SK-N-SH (cell line): ENCODE measurements around the gene RBM7. TPM values are rescaled to one million over a fixed set of nuclear protein-coding genes. Genes with fewer than 3 reads are reported as not detected.

Source experiments
- CTCF ChIA-PET: fragments of 300-600, 350-600 bp; formaldehyde crosslinking; extraction: SDS; loops from one replicate; lab custom pipeline; 2021; lab: Yijun Ruan, JAX
- POLR2A ChIA-PET: fragments of 350-600 bp; sonication (Branson Sonifier 250); formaldehyde crosslinking; extraction: SDS; loops from one replicate; lab custom pipeline; 2020; ENCODE audit warnings: antibody characterized with exemption, inconsistent platforms; lab: Yijun Ruan, JAX
- DNase-seq: peaks from one replicate; pipeline ENCODE4 v3.0.0; 2012
- H2AFZ ChIP-seq: fragments of 200-600 bp; sonication (generic); 2 replicates; pipeline ENCODE4 v1.8.1; 2016; ENCODE audit warnings: antibody characterized with exemption, mild to moderate bottlenecking, low read depth
- H3F3A ChIP-seq: fragments of 200-600 bp; sonication (generic); replicated peaks from 2 replicates; pipeline ENCODE3; 2016; ENCODE audit warnings: antibody characterized with exemption, mild to moderate bottlenecking; ENCODE audit not compliant: insufficient read depth
- H3K27ac ChIP-seq, 2 experiments: fragments of 200-500 bp in 1 of 2; fragments of 200-600 bp in 1 of 2; sonication (Bioruptor generic) in 1 of 2; sonication (generic), shearing (Covaris generic) in 1 of 2; 2 replicates each; pipeline versions ENCODE4 v1.5.1 to v1.6.1; 2014 to 2016; ENCODE audit warnings: low read depth in 2 of 2, inconsistent platforms in 1 of 2, low read length in 1 of 2, mild to moderate bottlenecking in 1 of 2, mixed read lengths in 1 of 2
- H3K27me3 ChIP-seq: fragments of 200-600 bp; sonication (generic), shearing (Covaris generic); 2 replicates; pipeline ENCODE4 v1.6.1; 2016; ENCODE audit warnings: mixed run types; ENCODE audit not compliant: insufficient read depth
- H3K36me3 ChIP-seq, 2 experiments: fragments of 200-500 bp in 1 of 2; fragments of 200-600 bp in 1 of 2; sonication (Bioruptor generic) in 1 of 2; sonication (generic) in 1 of 2; replicated peaks in 1 of 2; 2 replicates each; pipeline versions ENCODE3 to v1.5.1; 2014 to 2016; ENCODE audit warnings: low read length in 1 of 2, mild to moderate bottlenecking in 1 of 2; ENCODE audit not compliant: insufficient read depth in 2 of 2, control insufficient read depth in 1 of 2
- H3K4me1 ChIP-seq, 2 experiments: fragments of 200-500 bp in 1 of 2; fragments of 200-600 bp in 1 of 2; sonication (Bioruptor generic) in 1 of 2; sonication (generic), shearing (Covaris generic) in 1 of 2; 2 replicates each; pipeline versions ENCODE4 v1.5.1 to v1.6.1; 2014 to 2016; ENCODE audit warnings: low read depth in 1 of 2, low read length in 1 of 2, mixed run types in 1 of 2; ENCODE audit not compliant: insufficient read depth in 2 of 2, control insufficient read depth in 1 of 2
- H3K4me2 ChIP-seq: fragments of 200-600 bp; sonication (generic), shearing (Covaris generic); 2 replicates; pipeline ENCODE4 v1.6.1; 2017; ENCODE audit warnings: mixed run types
- H3K4me3 ChIP-seq, 2 experiments: fragments of 200-500 bp in 1 of 2; fragments of 200-600 bp in 1 of 2; sonication (Bioruptor generic) in 1 of 2; sonication (generic), shearing (Covaris generic) in 1 of 2; 2 replicates each; pipeline versions ENCODE4 v1.5.1 to v1.8.1; 2014 to 2016; ENCODE audit warnings: low read depth in 2 of 2, inconsistent platforms in 1 of 2, low read length in 1 of 2, mild to moderate bottlenecking in 1 of 2, mixed read lengths in 1 of 2, moderate library complexity in 1 of 2
- H3K79me2 ChIP-seq: fragments of 200-600 bp; sonication (generic); 2 replicates; pipeline ENCODE4 v1.8.1; 2017; ENCODE audit warnings: mild to moderate bottlenecking; ENCODE audit not compliant: insufficient read depth
- H3K9ac ChIP-seq: fragments of 200-600 bp; sonication (generic); 2 replicates; pipeline ENCODE4 v1.6.1; 2017; ENCODE audit warnings: mixed run types
- H3K9me2 ChIP-seq: fragments of 200-600 bp; sonication (generic); 2 replicates; pipeline ENCODE4 v1.6.1; 2017; ENCODE audit warnings: mixed run types
- H3K9me3 ChIP-seq: fragments of 200-600 bp; sonication (generic); 2 replicates; pipeline ENCODE4 v1.6.1; 2017; ENCODE audit warnings: mixed run types, mild to moderate bottlenecking, moderate library complexity
- H4K20me1 ChIP-seq: fragments of 200-600 bp; sonication (generic); 2 replicates; pipeline ENCODE4 v1.6.1; 2017; ENCODE audit warnings: mild to moderate bottlenecking, mixed run types; ENCODE audit not compliant: insufficient read depth
- CTCF ChIP-seq: fragments of 200-600 bp; sonication (generic); IDR thresholded peaks from 2 replicates; pipeline ENCODE4 v1.6.1; 2017; ENCODE audit warnings: antibody characterized with exemption, mild to moderate bottlenecking, moderate library complexity
- ELF1 ChIP-seq: IDR thresholded peaks from 2 replicates; pipeline ENCODE4 v1.4.0; 2012
- EP300 ChIP-seq, 2 experiments: IDR thresholded peaks; 2 replicates each; pipeline versions ENCODE4 v1.4.0 to v1.6.1; 2012; ENCODE audit warnings: borderline replicate concordance in 1 of 2, low read depth in 1 of 2, low read length in 1 of 2
- EZH2phosphoT487 ChIP-seq: fragments of 200-600 bp; sonication (generic); IDR thresholded peaks from 2 replicates; pipeline ENCODE4 v1.6.1; 2017; ENCODE audit warnings: low read depth, mixed run types, mild to moderate bottlenecking, antibody characterized with exemption, moderate library complexity, borderline replicate concordance
- FOSL2 ChIP-seq: IDR thresholded peaks from 2 replicates; pipeline ENCODE4 v1.4.0; 2012; ENCODE audit warnings: low read depth, mild to moderate bottlenecking, moderate library complexity, borderline replicate concordance
- FOXM1 ChIP-seq: IDR thresholded peaks from 2 replicates; pipeline ENCODE4 v1.4.0; 2012; ENCODE audit warnings: low read depth, mild to moderate bottlenecking
- IRF3 ChIP-seq: fragments of 150-350 bp; IDR thresholded peaks from 2 replicates; pipeline ENCODE4 v1.6.1; 2016; ENCODE audit warnings: mild to moderate bottlenecking, low read depth, low read length
- JUND ChIP-seq: IDR thresholded peaks from 2 replicates; pipeline ENCODE4 v1.4.0; 2012
- MAX ChIP-seq: IDR thresholded peaks from 2 replicates; pipeline ENCODE4 v1.4.0; 2012; ENCODE audit warnings: low read depth
- MEF2A ChIP-seq: IDR thresholded peaks from 2 replicates; pipeline ENCODE4 v1.4.0; 2012; ENCODE audit warnings: low read depth, borderline replicate concordance
- MXI1 ChIP-seq: IDR thresholded peaks from 2 replicates; pipeline ENCODE4 v1.6.1; 2012; ENCODE audit warnings: mild to moderate bottlenecking, low read depth, low read length, improper control_type of control experiment
- NFIC ChIP-seq: IDR thresholded peaks from 2 replicates; pipeline ENCODE4 v1.4.0; 2012; ENCODE audit warnings: borderline replicate concordance
- REST ChIP-seq: IDR thresholded peaks from 2 replicates; pipeline ENCODE4 v1.6.1; 2012; ENCODE audit warnings: mild to moderate bottlenecking, low read depth, low read length, moderate library complexity
- RFX5 ChIP-seq: IDR thresholded peaks from 2 replicates; pipeline ENCODE4 v1.6.1; 2012; ENCODE audit warnings: mild to moderate bottlenecking, improper control_type of control experiment, low read length
- USF1 ChIP-seq: IDR thresholded peaks from 2 replicates; pipeline ENCODE4 v1.4.0; 2012; ENCODE audit warnings: low read depth, borderline replicate concordance
- YY1 ChIP-seq: IDR thresholded peaks from 2 replicates; pipeline ENCODE4 v1.4.0; 2012; ENCODE audit warnings: low read depth, mild to moderate bottlenecking
- WGBS: methylation state at CpG from one replicate; pipeline ENCODE4 v1.1.6; 2017; ENCODE audit warnings: low lambda C conversion rate; 5-methylcytosine and 5-hydroxymethylcytosine counted together
- polyA plus RNA-seq, 3 experiments: library from polyadenylated mRNA; depleted of rRNA; stranded (reverse); fragments of >200 nt; gene quantifications; 2 replicates each; pipeline ENCODE4 v1.2.3, GENCODE V29; 2012

The RBM7 gene
- polyA plus RNA-seq, 1 of the 3 experiments (the other 2 are of a cell fraction), result 19.5 TPM

- ChIA-PET CTCF (no interaction called here), POLR2A (no interaction called here)
- no peak for DNase-seq
- Histone ChIP-seq H2AFZ (no peak overlapping the region), H3K9ac (no peak overlapping the region), H3K27ac (no peak overlapping the region), H4K20me1 (no peaks in the 10 kb centered on the region), H3K4me1 (no peaks in the 10 kb centered on the region), H3K4me3 (no peak overlapping the region), H3K9me2 (no peaks in the 10 kb centered on the region), H3F3A (peaks cover 4% of the 10 kb centered on the region), H3K9me3 (no peaks in the 10 kb centered on the region), H3K27me3 (no peaks in the 10 kb centered on the region), H3K79me2 (no peaks in the 10 kb centered on the region), H3K4me2 (no peak overlapping the region), H3K36me3 (peaks cover 0 to 13% of the 10 kb centered on the region in 2 experiments)
- TF ChIP-seq USF1 (no peak), IRF3 (no peak), MAX (no peak), MXI1 (no peak), EZH2phosphoT487 (no peak), EP300 (IDR thresholded peaks at IDR 0.05; ENCODE audit: borderline replicate concordance in 1 of 2, low read depth in 1 of 2, low read length in 1 of 2) (no peak), MEF2A (no peak), YY1 (no peak), CTCF (no peak), NFIC (no peak)
- WGBS, result 83% methylated on average over 4 of the region's 4 CpGs
These were observed 32.9 kb downstream of the RBM7 start for GRCh38 chr11:114433376-114433775.

GRCh38 chr11:114438303-114438702 is 37.8 kb downstream of the RBM7 start:
- no peak overlapping the region for H3K4me3 ChIP-seq
- peaks cover 12% of the 10 kb centered on the region in 2 experiments; a peak in 3 of 4 replicates for H3K4me1 ChIP-seq
- H4K20me1 ChIP-seq, result no peaks in the 10 kb centered on the region; the same call in 1 of the 2 replicates
- H3K9ac ChIP-seq, result no peak overlapping the region
- peaks cover 10% of the 10 kb centered on the region for H3F3A ChIP-seq
- H3K9me3 ChIP-seq, result no peaks in the 10 kb centered on the region
- DNase-seq, result no peak
- 75% methylated on average over 6 of the region's 6 CpGs for WGBS
- peaks cover 3 to 13% of the 10 kb centered on the region in 2 experiments for H3K36me3 ChIP-seq
- H3K9me2 ChIP-seq, result no peaks in the 10 kb centered on the region
- H3K79me2 ChIP-seq, result peaks cover 41% of the 10 kb centered on the region
- no peak overlapping the region; the same call in 1 of the 2 replicates for H2AFZ ChIP-seq
- peak overlapping the region; percentile 86 for H3K4me2 ChIP-seq
- ChIA-PET CTCF (no interaction called here), POLR2A (no interaction called here)
- no peaks in the 10 kb centered on the region for H3K27me3 ChIP-seq
- no peak overlapping the region for H3K27ac ChIP-seq
- TF ChIP-seq CTCF (no peak), REST (no peak), FOSL2 (no peak), MXI1 (no peak), MEF2A (no peak), FOXM1 (no peak), ELF1 (no peak), NFIC (no peak), JUND (no peak), USF1 (no peak), RFX5 (no peak)
